ENCODE data around the gene GPI.
"Not testable (repeated sequence)": the region's sequence is repeated elsewhere in the genome, so short reads cannot be mapped to it uniquely, and the experiment has no call there.

The GPI gene

GRCh38 chr19:34368338-34368737, 3.3 kb downstream of the GPI start:
- no peak for DNase-seq (ENCODE audit: low read depth)

- DNase-seq (ENCODE audit: low read depth), result not testable (repeated sequence)
These were observed 4.2 kb downstream of the GPI start for GRCh38 chr19:34369166-34369565.

- no peak for DNase-seq (ENCODE audit: low read depth)
These were observed 5.1 kb downstream of the GPI start for GRCh38 chr19:34370117-34370516.

- no peak for DNase-seq (ENCODE audit: low read depth)
These were observed 6.0 kb downstream of the GPI start for GRCh38 chr19:34370983-34371382.

DNA sequence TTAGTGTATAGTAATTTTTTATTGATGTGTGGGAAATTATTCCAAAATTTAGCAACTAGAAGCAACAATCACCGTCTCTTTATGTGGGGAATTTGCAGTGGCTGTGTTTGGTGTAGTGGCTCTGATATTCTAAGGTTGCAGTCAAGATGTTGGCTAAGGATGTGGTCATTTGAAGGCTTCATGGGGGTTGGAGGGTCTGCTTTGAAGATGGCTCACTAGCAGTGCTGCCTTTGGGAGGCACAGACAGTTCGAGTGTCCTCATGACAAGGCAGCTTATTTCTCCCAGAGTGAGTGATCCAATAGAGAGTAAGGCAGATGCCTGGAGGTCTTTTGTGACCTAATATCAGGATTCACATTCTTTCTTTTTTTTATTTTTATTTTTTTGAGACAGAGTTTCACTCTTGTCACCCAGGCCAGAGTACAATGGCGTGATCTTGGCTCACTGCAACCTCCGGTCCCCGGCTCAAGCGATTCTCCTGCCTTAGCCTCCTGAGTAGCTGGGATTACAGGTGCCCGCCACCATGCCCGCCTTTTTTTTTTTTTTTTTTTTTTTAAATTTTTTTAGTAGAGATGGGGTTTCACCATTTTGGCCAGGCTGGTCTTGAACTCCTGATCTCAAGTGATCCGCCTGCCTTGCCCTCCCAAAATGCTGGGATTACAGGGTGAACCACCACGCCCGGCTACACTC, 8.7 kb downstream of the GPI start:
- DNase-seq (ENCODE audit: low read depth), result no peak

DNA sequence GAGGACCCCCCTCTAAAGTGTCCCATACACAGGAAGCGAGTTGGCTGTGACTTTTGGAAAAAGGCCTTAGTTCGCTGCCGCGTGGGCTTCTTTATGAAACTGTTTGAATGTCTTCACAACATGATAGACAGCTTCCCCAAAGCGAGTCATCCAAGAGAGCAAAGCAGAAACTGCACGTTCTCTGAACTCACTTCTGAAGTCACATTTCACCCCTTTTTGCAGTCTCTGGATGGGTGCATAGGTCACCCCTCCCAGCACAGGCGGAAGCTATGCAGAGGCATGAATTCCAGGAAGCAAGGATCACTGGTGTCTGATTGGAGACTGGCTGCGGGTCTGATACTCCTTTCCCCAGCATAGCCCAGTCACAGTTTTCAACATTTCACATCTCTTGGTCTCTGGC, 10.6 kb downstream of the GPI start:
- DNase-seq (ENCODE audit: low read depth), result no peak

DNA sequence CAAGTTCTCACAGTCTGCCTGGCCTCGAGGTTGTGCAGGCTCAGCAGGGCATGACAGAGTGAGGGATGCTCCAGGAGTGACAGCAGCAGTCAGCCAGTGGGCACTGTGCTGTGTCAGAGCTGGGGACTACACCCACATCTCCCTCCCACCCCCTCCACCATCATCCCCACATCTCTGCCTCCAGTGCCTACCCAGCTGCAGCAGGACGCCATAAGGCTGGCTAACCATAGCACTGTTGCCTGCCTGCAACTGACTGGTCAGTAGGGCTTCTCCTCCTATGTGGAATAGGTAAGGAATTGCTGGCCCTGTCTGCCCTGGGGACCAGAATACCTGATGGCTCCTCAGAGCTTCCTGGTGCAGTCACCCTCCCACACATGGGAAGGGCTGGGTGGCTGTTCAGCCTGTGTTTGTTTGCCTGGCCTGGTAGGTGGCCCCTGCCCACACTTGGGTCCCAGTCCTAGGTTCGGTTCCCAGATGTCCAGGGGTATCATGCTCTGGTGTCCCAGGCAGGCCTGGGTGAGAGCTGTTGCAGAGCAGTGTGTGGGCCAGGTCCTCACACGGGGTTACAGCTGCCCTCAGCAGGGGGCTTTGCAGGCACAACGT, 15.7 kb downstream of the GPI start:
- DNase-seq (ENCODE audit: low read depth), result no peak

GRCh38 chr19:34381399-34382251, 16.6 kb downstream of the GPI start:
- DNase-seq (ENCODE audit: low read depth), result no peak

DNA sequence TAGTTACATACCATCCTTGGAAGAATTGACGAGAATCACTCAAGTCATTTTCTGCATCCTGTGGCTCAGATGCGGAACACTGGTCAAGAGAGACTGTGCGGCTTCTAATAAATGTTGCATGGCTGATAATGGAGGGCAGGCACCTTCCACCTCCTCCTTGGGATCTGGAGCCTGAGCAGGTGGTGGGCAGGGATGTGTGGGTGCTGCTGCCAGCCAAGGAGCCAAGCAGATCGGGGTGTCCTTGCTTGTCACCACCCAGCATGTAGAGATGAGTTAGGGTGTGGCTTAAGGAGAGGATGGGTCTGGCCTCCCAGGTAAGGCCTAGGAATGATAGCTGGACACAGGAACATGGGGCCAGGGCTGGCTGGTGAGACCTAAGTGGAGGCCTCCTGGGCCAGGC, 17.5 kb downstream of the GPI start:
- no peak for DNase-seq (ENCODE audit: low read depth)

DNA sequence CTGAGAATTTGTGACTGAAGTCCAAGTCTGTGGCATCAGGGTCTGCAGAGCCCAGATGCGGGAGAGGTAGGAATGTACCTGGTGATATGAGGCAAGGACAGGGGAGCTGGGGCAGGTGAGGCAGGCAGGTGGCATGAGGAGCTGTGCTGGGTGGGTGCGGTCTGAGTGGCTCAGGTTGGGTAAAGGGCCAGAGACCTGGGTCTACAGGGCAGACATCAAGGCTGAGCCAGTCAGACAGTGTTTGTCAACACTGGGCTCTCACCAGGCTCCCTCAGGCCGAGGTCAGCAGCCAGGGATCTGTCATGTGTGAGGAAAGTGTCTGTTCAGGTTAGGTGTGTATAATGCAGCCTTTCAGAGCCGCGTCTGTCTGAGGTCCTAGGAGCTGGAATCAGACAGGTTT, 18.6 kb downstream of the GPI start:
- no peak for DNase-seq (ENCODE audit: low read depth)

- no peak for DNase-seq (ENCODE audit: low read depth)
These were observed 21.8 kb downstream of the GPI start for GRCh38 chr19:34386645-34387445.

- no peak for DNase-seq (ENCODE audit: low read depth)
These were observed 22.4 kb downstream of the GPI start for GRCh38 chr19:34387446-34387810.

- not testable (repeated sequence) for DNase-seq (ENCODE audit: low read depth)
These were observed 23.7 kb downstream of the GPI start for GRCh38 chr19:34388745-34389144.

DNA sequence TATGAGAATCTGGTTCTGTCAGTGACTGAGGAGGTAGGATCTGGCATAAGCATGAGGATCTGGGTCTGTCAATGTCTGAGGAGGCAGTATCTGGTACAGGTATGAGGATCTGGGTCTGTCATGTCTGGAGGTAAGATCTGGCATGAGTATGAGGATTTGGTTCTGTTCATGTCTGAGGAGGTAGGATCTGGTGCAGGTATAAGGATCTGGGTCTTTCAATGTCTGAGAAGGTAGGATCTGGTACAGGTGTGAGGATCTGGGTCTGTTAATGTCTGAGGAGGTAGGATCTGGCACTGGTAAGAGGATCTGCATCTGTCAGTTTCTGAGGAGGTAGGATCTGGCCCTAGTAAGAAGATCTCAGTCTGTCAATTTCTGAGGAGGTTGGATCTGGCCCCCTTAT, 26.8 kb downstream of the GPI start:
- no peak for DNase-seq (ENCODE audit: low read depth)

DNA sequence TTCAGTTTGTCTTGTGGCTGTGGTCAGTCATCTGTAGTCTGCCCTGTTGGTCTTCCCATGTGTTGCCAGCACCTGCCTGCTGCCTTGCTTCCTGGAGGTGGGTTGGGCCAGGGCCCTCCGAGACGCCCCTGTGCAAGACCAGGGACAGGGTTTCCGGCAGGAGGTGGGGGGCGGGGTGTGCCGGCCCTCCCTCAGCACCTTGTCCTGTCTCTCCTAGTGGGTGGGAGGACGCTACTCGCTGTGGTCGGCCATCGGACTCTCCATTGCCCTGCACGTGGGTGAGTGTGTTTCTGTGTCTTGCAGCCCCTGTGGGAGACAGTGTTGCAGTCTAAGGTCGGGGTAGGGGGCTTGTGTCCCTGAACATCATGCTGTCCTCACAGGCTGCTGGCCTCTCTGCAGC, 28.0 kb downstream of the GPI start:
- no peak for DNase-seq (ENCODE audit: low read depth)

GRCh38 chr19:34393629-34394028, 28.6 kb downstream of the GPI start:
- DNase-seq (ENCODE audit: low read depth), result no peak

GRCh38 chr19:34397853-34398252, 32.9 kb downstream of the GPI start:
- no peak for DNase-seq (ENCODE audit: low read depth)

- DNase-seq (ENCODE audit: low read depth), result no peak
These were observed 34.9 kb downstream of the GPI start for GRCh38 chr19:34399886-34400285.

- not testable (repeated sequence) for DNase-seq (ENCODE audit: low read depth)
These were observed 35.8 kb downstream of the GPI start for GRCh38 chr19:34400844-34401243.

DNA sequence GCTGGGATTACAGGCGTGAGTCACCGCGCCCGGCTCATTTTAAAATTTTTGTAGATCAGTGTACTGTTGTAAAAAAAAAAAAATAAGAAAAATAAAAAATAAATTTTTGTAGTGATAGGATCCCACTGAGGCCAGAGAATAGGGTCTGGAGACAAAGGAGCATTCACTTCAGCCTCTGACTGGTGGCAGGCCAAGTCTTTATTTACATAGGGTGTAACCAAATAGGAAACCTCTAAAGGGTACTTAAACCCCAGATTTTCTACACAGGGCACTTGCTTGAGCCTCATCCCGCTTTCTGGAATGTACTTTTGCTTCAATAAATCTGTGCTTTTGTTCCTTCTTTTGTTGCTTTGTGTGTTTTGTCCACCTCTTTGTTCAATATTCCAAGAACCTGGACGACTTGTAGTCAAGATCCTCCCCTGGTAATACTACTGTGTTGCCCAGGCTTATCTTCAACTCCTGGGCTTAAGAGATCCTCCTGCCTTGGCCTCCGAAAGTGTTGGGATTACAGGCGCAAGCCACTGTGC, 37.1 kb downstream of the GPI start:
- DNase-seq (ENCODE audit: low read depth), result no peak

- no peak for DNase-seq (ENCODE audit: low read depth)
These were observed 38.8 kb downstream of the GPI start for GRCh38 chr19:34403784-34404108.

Measured in activated T-cell treated with anti-CD3 and anti-CD28 coated beads for 24 hours (primary cell).